CD4-positive, alpha-beta T cell (primary cell): ENCODE results near the gene SORT1. TPM values are rescaled to one million over a fixed set of nuclear protein-coding genes. Genes with fewer than 3 reads are reported as not detected.
A peak's percentile ranks its signal among the peaks of the same experiment; 100 is the strongest.

Experiments used
- ATAC-seq: fragments of 200-7000 bp; cut with Tn5 transposase; one replicate; pipeline ENCODE4 v1.10.0; 2022; ENCODE audit warnings: mild to moderate bottlenecking; ENCODE audit not compliant: poor library complexity
- CTCF ChIA-PET: fragments of 350-600 bp; sonication (Branson Sonifier 250); formaldehyde crosslinking; loops from one replicate; lab custom pipeline; 2021; ENCODE audit warnings: antibody characterized with exemption, inconsistent platforms; lab: Charles Lee
- POLR2A ChIA-PET: fragments of 350-600 bp; sonication (Branson Sonifier 250); formaldehyde crosslinking; loops from one replicate; lab custom pipeline; 2021; ENCODE audit warnings: antibody characterized with exemption, inconsistent platforms; lab: Charles Lee
- DNase-seq, 14 experiments: peaks; one replicate each; pipeline ENCODE4 v3.0.0-alpha.2; 2013 to 2020; ENCODE audit warnings: mixed read lengths in 2 of 14
- H3K27ac ChIP-seq, 2 donors: one replicate each; pipeline versions ENCODE4 v1.5.1 to v1.7.0; 2013; ENCODE audit warnings: low read length in 2 of 2, low read depth in 1 of 2, mild to moderate bottlenecking in 1 of 2
- H3K27me3 ChIP-seq, 2 experiments: 1 replicate in 1 of 2; 2 replicates in 1 of 2; pipeline versions ENCODE4 v1.6.1 to v1.7.0; 2013; ENCODE audit warnings: low read length in 2 of 2, control low read depth in 1 of 2, mild to moderate bottlenecking in 1 of 2, moderate library complexity in 1 of 2; ENCODE audit not compliant: insufficient read depth in 2 of 2, control insufficient read depth in 1 of 2
- H3K36me3 ChIP-seq: one replicate; pipeline ENCODE4 v1.6.1; 2013; ENCODE audit warnings: low read length, control low read depth; ENCODE audit not compliant: insufficient read depth
- H3K4me1 ChIP-seq: one replicate; pipeline ENCODE4 v1.6.1; 2013; ENCODE audit warnings: low read length, control low read depth; ENCODE audit not compliant: insufficient read depth
- H3K4me3 ChIP-seq: one replicate; pipeline ENCODE4 v1.5.1; 2013; ENCODE audit warnings: mild to moderate bottlenecking, low read length, moderate library complexity
- H3K9me3 ChIP-seq, 2 experiments: 1 replicate in 1 of 2; 2 replicates in 1 of 2; pipeline versions ENCODE4 v1.6.1 to v1.7.0; 2013; ENCODE audit warnings: low read length in 2 of 2, mild to moderate bottlenecking in 2 of 2, control low read depth in 1 of 2, moderate library complexity in 1 of 2; ENCODE audit not compliant: control insufficient read depth in 1 of 2, insufficient read depth in 1 of 2
- H3K27ac Mint-ChIP-seq: one replicate; pipeline ENCODE4 v1.8.0; 2020; ENCODE audit warnings: mixed read lengths
- H3K27me3 Mint-ChIP-seq: one replicate; pipeline ENCODE4 v1.8.0; 2021; ENCODE audit warnings: mixed read lengths
- H3K36me3 Mint-ChIP-seq: one replicate; pipeline ENCODE4 v1.8.0; 2021; ENCODE audit warnings: low read depth, mixed read lengths
- H3K4me1 Mint-ChIP-seq: one replicate; pipeline ENCODE4 v1.8.0; 2021; ENCODE audit warnings: low read depth, mixed read lengths
- H3K4me3 Mint-ChIP-seq: one replicate; pipeline ENCODE4 v1.8.0; 2020; ENCODE audit warnings: mild to moderate bottlenecking, mixed read lengths
- H3K9me3 Mint-ChIP-seq: one replicate; pipeline ENCODE4 v1.8.0; 2020; ENCODE audit warnings: mixed read lengths
- intact Hi-C, 2 experiments: fragments of 100-400 bp; cut with DNase I in 1 of 2; cut with micrococcal nuclease in 1 of 2; formaldehyde crosslinking; loops; one replicate each; pipeline versions ENCODE4 v1.15.1 to v1.9.0; 2023 to 2025; cut with DNase I, micrococcal nuclease
- total RNA-seq, 174 experiments: library from RNA in 2 of 174; stranded (reverse) in 2 of 174; gene quantifications; one replicate each; pipeline ENCODE4 v1.2.3 and lab custom pipeline; 2021 to 2026
- TF ChIP-seq, protein P1 (sequence below): fragments of 200-600 bp; IDR thresholded peaks from one replicate; pipeline ENCODE4 v1.8.0; 2022; ENCODE audit warnings: antibody characterized with exemption, mild to moderate bottlenecking

Gene SORT1
- total RNA-seq, 2 experiments from 2014 or later = 0.22 to 0.73 TPM

GRCh38 chr1:109282497-109282951 is 115.2 kb downstream of the SORT1 start:
- CTCF ChIA-PET = interaction anchor here (1.6 to 2.1 kb wide), 4 partner anchors 117 to 358 kb away, joined by 5 to 15 read pairs (median 9); partner anchors contain the start of genes CYB561D1 and SORT1
- peak overlapping the region; percentile 70 for H3K4me3 ChIP-seq
- POLR2A ChIA-PET = interaction anchor here (0.7 to 1.5 kb wide), 10 partner anchors 10 to 267 kb away, joined by 3 to 6 read pairs (median 3); partner anchors contain the start of genes CELSR2, SARS1 and SORT1

DNA sequence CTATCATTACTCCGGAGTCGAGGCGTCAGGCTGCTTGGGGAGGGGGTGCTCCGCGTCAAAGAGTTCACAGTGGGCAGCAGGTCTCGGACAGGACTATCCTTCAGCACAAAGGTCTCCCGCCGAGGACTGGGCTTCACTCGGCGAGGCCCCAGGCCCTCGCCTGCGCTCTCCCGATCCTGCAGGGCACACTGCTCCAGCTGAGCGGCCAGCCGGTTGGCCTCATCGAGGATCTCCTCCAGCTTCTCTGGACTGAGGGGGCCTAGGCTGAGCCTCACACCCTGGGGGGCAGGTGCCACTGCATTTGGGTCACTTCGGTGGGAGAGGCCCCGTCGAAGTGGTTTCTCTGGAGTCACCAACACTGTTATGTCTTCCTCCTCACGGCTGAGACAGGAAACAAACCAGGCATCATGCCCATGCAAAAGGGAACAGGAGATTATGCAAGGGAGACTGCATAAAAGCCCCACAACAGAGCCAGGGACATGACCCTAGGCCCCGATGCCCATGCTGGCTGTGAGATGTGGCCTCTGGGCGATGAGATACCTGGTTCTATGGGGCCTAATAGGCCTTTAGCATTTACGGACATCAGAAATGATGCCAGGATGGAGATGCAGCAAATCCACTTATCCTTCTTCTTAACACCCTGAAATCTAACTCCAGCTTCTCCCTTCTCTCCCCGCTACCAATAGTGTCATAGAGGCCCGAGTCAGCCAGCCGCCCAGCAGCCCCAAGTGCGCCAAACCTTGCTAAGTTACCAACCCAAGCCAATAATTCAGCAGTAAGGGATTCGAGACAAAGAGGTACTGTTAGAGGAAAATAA is 115.8 kb downstream of the SORT1 start:
- no peak overlapping the region for H3K27ac Mint-ChIP-seq
- Histone ChIP-seq H3K4me3 (peak overlapping the region; percentile 70), H3K9me3 (no peaks in the 10 kb centered on the region), H3K27ac (no peak overlapping the region), H3K4me1 (peaks cover 34% of the 10 kb centered on the region), H3K27me3 (no peaks in the 10 kb centered on the region), H3K36me3 (no peaks in the 10 kb centered on the region)
- peaks cover 19% of the 10 kb centered on the region for H3K4me1 Mint-ChIP-seq
- DNase-seq = peak in 2 of 14 experiments; percentile 30 to 33
- no peaks in the 10 kb centered on the region for H3K27me3 Mint-ChIP-seq
- H3K36me3 Mint-ChIP-seq = peaks cover 8% of the 10 kb centered on the region
- peak overlapping the region; percentile 94 for H3K4me3 Mint-ChIP-seq
- TF ChIP-seq, protein P1, sequence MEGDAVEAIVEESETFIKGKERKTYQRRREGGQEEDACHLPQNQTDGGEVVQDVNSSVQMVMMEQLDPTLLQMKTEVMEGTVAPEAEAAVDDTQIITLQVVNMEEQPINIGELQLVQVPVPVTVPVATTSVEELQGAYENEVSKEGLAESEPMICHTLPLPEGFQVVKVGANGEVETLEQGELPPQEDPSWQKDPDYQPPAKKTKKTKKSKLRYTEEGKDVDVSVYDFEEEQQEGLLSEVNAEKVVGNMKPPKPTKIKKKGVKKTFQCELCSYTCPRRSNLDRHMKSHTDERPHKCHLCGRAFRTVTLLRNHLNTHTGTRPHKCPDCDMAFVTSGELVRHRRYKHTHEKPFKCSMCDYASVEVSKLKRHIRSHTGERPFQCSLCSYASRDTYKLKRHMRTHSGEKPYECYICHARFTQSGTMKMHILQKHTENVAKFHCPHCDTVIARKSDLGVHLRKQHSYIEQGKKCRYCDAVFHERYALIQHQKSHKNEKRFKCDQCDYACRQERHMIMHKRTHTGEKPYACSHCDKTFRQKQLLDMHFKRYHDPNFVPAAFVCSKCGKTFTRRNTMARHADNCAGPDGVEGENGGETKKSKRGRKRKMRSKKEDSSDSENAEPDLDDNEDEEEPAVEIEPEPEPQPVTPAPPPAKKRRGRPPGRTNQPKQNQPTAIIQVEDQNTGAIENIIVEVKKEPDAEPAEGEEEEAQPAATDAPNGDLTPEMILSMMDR = no peak
- H3K9me3 Mint-ChIP-seq = no peaks in the 10 kb centered on the region
- CTCF ChIA-PET = interaction anchor here (1.7 to 2.1 kb wide), 3 partner anchors 117 to 251 kb away, joined by 6 to 15 read pairs (median 12); partner anchors contain the start of genes CYB561D1 and SORT1
- POLR2A ChIA-PET = interaction anchor here (1.4 to 1.5 kb wide), 3 partner anchors 32 to 82 kb away, joined by 3 to 6 read pairs (median 4); partner anchors contain the start of genes CELSR2 and SARS1
- ATAC-seq = no peak
- intact Hi-C loops = loop anchor here (2.0 to 10.0 kb wide), 5 partner anchors 70 to 703 kb away; partner anchors contain the start of genes AHCYL1 (in 1 of the 2), ATXN7L2 (in 1 of the 2) and SARS1 (in 1 of the 2)

More at GRCh38 chr1:109282497-109282951, 115.2 kb downstream of the SORT1 start:
- ATAC-seq (no peak), DNase-seq (no peak)
- no peak overlapping the region for H3K27ac ChIP-seq
- TF ChIP-seq, protein P1 = no peak
- H3K9me3 ChIP-seq = no peaks in the 10 kb centered on the region
- Mint-ChIP-seq H3K36me3 (peaks cover 8% of the 10 kb centered on the region), H3K4me3 (peak overlapping the region; percentile 94), H3K9me3 (no peaks in the 10 kb centered on the region), H3K27ac (peak overlapping the region; percentile 78), H3K4me1 (peaks cover 19% of the 10 kb centered on the region), H3K27me3 (no peaks in the 10 kb centered on the region)
- H3K4me1 ChIP-seq = peaks cover 30% of the 10 kb centered on the region
- intact Hi-C loops = loop anchor here (5.0 to 10.0 kb wide), 4 partner anchors 70 to 702 kb away; partner anchors contain the start of genes AHCYL1 (in 1 of the 2), ATXN7L2 (in 1 of the 2) and SARS1 (in 1 of the 2)
- H3K36me3 ChIP-seq = no peaks in the 10 kb centered on the region
- H3K27me3 ChIP-seq = no peaks in the 10 kb centered on the region

GRCh38 chr1:109280862-109281261 is 116.9 kb downstream of the SORT1 start:
- no peak overlapping the region for H3K27ac ChIP-seq
- Mint-ChIP-seq H3K4me1 (peaks cover 19% of the 10 kb centered on the region), H3K9me3 (no peaks in the 10 kb centered on the region), H3K27me3 (no peaks in the 10 kb centered on the region), H3K27ac (no peak overlapping the region), H3K36me3 (peaks cover 8% of the 10 kb centered on the region), H3K4me3 (peak overlapping the region; percentile 74)
- CTCF ChIA-PET = interaction anchor here (1.3 kb wide), 1 partner anchor 252 kb away, joined by 4 read pairs; no protein-coding TSS in a partner anchor
- TF ChIP-seq, protein P1 = no peak
- DNase-seq = no peak
- H3K4me3 ChIP-seq = no peak overlapping the region
- POLR2A ChIA-PET = no interaction called here
- H3K27me3 ChIP-seq = no peaks in the 10 kb centered on the region
- no peaks in the 10 kb centered on the region for H3K9me3 ChIP-seq
- intact Hi-C loops = loop anchor here (2.0 to 10.0 kb wide), 5 partner anchors 69 to 704 kb away; partner anchors contain the start of genes AHCYL1 (in 1 of the 2), ATXN7L2 (in 1 of the 2) and SARS1 (in 1 of the 2)
- ATAC-seq = no peak
- H3K4me1 ChIP-seq = peaks cover 34% of the 10 kb centered on the region
- H3K36me3 ChIP-seq = no peaks in the 10 kb centered on the region
